HepG2 (cell line): ENCODE results near the gene BAHCC1. TPM values are rescaled to one million over a fixed set of nuclear protein-coding genes. Genes with fewer than 3 reads are reported as not detected.

ENCODE experiments used
- AHR ChIP-seq: IDR thresholded peaks from 2 replicates; pipeline ENCODE4 v1.6.1; 2018; ENCODE audit warnings: missing genetic modification reagents, missing compliant biosample characterization
- BRCA1 ChIP-seq: sonication (generic); formaldehyde crosslinking; IDR thresholded peaks from 2 replicates; pipeline ENCODE4 v1.4.0; 2020; ENCODE audit warnings: missing genetic modification reagents
- ELF1 ChIP-seq: sonication (generic); formaldehyde crosslinking; IDR thresholded peaks from 2 replicates; pipeline ENCODE4 v1.4.0; 2020; ENCODE audit warnings: missing genetic modification reagents
- ETV5 ChIP-seq: IDR thresholded peaks from 2 replicates; pipeline ENCODE4 v1.6.1; 2018; ENCODE audit warnings: missing biosample characterization, missing genetic modification reagents, inconsistent platforms, borderline replicate concordance
- FOXO1 ChIP-seq: sonication (generic); formaldehyde crosslinking; IDR thresholded peaks from 2 replicates; pipeline ENCODE4 v1.4.0; 2020; ENCODE audit warnings: missing genetic modification reagents
- GABPB1 ChIP-seq: IDR thresholded peaks from 2 replicates; pipeline ENCODE4 v1.6.1; 2016; ENCODE audit warnings: mild to moderate bottlenecking, missing genetic modification reagents, moderate library complexity, missing compliant biosample characterization
- GATAD2A ChIP-seq: IDR thresholded peaks from 2 replicates; pipeline ENCODE4 v1.6.1; 2016
- HIVEP1 ChIP-seq: sonication (generic); formaldehyde crosslinking; IDR thresholded peaks from 2 replicates; pipeline ENCODE4 v1.4.0; 2020; ENCODE audit warnings: mild to moderate bottlenecking, missing genetic modification reagents
- HNF4G ChIP-seq, 2 experiments: sonication (generic) in 1 of 2; formaldehyde crosslinking in 1 of 2; IDR thresholded peaks; 2 replicates each; pipeline versions ENCODE4 v1.4.0 to v1.6.1; 2011 to 2020; ENCODE audit warnings: borderline replicate concordance in 2 of 2, low read depth in 2 of 2, mild to moderate bottlenecking in 2 of 2, low read length in 1 of 2, missing genetic modification reagents in 1 of 2, moderate library complexity in 1 of 2
- IRF2 ChIP-seq: IDR thresholded peaks from 2 replicates; pipeline ENCODE4 v1.6.1; 2018; ENCODE audit warnings: missing genetic modification reagents, missing compliant biosample characterization
- KLF16 ChIP-seq, 2 experiments: sonication (generic) in 1 of 2; formaldehyde crosslinking in 1 of 2; IDR thresholded peaks; 2 replicates each; pipeline versions ENCODE4 v1.6.1 to v1.8.0; 2016 to 2023; ENCODE audit warnings: missing genetic modification reagents in 2 of 2, missing compliant biosample characterization in 1 of 2
- NAIF1 ChIP-seq: sonication (generic); formaldehyde crosslinking; IDR thresholded peaks from 2 replicates; pipeline ENCODE4 v1.5.0; 2020; ENCODE audit warnings: mild to moderate bottlenecking, missing genetic modification reagents, borderline replicate concordance
- RAD51 ChIP-seq: fragments of 450-650 bp; IDR thresholded peaks from 2 replicates; pipeline ENCODE4 v1.6.1; 2016; ENCODE audit warnings: borderline replicate concordance
- RXRA ChIP-seq: sonication (generic); formaldehyde crosslinking; IDR thresholded peaks from 2 replicates; pipeline ENCODE4 v1.5.1; 2020; ENCODE audit warnings: missing genetic modification reagents
- ZNF232 ChIP-seq: sonication (generic); formaldehyde crosslinking; IDR thresholded peaks from 2 replicates; pipeline ENCODE4 v1.4.0; 2020; ENCODE audit warnings: missing genetic modification reagents, borderline replicate concordance
- ZNF441 ChIP-seq: sonication (generic); formaldehyde crosslinking; IDR thresholded peaks from 2 replicates; pipeline ENCODE4 v1.7.0; 2021; ENCODE audit warnings: missing genetic modification reagents, borderline replicate concordance
- ZNF607 ChIP-seq: sonication (generic); formaldehyde crosslinking; IDR thresholded peaks from 2 replicates; pipeline ENCODE4 v1.5.1; 2020; ENCODE audit warnings: missing genetic modification reagents, mild to moderate bottlenecking, borderline replicate concordance
- ZNF709 ChIP-seq: sonication (generic); formaldehyde crosslinking; IDR thresholded peaks from 2 replicates; pipeline ENCODE4 v1.5.0; 2020; ENCODE audit warnings: mild to moderate bottlenecking, missing genetic modification reagents
- polyA plus RNA-seq, 8 experiments: library from polyadenylated mRNA; depleted of rRNA in 3 of 8; stranded (reverse) in 7 of 8; unstranded in 1 of 8; fragments of >200 nt; fragmentation: Illumina TruSeq in 4 of 8; extraction: Trizol in 4 of 8; gene quantifications; 2 replicates each; pipeline versions ENCODE4 v1.2.1 to v1.2.3, GENCODE V29; 2011 to 2016; ENCODE audit warnings: low read depth in 4 of 8, missing spikeins in 1 of 8, mixed read lengths in 1 of 8; ENCODE audit not compliant: insufficient read depth in 1 of 8
- total RNA-seq, 5 experiments: library from RNA; depleted of rRNA; stranded (reverse); fragments of >200 nt; fragmentation: Illumina TruSeq; extraction: Trizol; gene quantifications; 2 replicates each; pipeline ENCODE4 v1.2.3, GENCODE V29; 2016; ENCODE audit warnings: low read depth in 1 of 5
- TF ChIP-seq, protein P1 (sequence below): sonication (generic); formaldehyde crosslinking; IDR thresholded peaks from 2 replicates; pipeline ENCODE4; 2020; ENCODE audit warnings: missing genetic modification reagents, mild to moderate bottlenecking, borderline replicate concordance
- TF ChIP-seq, protein P2 (sequence below): sonication (generic); formaldehyde crosslinking; IDR thresholded peaks from 2 replicates; pipeline ENCODE4 v1.5.0; 2020; ENCODE audit warnings: missing genetic modification reagents
- TF ChIP-seq, protein P3 (sequence below): sonication (generic); formaldehyde crosslinking; IDR thresholded peaks from 2 replicates; pipeline ENCODE4 v1.8.0; 2023; ENCODE audit warnings: mild to moderate bottlenecking, missing genetic modification reagents
- TF ChIP-seq, protein P4 (sequence below): sonication (generic); formaldehyde crosslinking; IDR thresholded peaks from 2 replicates; pipeline ENCODE4 v1.4.0; 2020; ENCODE audit warnings: missing genetic modification reagents, borderline replicate concordance

BAHCC1 gene
- total and polyA plus RNA-seq, 2 of the 13 experiments (the other 11 are each of a cell fraction or from before 2014, with no cell fraction given), result 1.4 to 1.7 TPM

DNA sequence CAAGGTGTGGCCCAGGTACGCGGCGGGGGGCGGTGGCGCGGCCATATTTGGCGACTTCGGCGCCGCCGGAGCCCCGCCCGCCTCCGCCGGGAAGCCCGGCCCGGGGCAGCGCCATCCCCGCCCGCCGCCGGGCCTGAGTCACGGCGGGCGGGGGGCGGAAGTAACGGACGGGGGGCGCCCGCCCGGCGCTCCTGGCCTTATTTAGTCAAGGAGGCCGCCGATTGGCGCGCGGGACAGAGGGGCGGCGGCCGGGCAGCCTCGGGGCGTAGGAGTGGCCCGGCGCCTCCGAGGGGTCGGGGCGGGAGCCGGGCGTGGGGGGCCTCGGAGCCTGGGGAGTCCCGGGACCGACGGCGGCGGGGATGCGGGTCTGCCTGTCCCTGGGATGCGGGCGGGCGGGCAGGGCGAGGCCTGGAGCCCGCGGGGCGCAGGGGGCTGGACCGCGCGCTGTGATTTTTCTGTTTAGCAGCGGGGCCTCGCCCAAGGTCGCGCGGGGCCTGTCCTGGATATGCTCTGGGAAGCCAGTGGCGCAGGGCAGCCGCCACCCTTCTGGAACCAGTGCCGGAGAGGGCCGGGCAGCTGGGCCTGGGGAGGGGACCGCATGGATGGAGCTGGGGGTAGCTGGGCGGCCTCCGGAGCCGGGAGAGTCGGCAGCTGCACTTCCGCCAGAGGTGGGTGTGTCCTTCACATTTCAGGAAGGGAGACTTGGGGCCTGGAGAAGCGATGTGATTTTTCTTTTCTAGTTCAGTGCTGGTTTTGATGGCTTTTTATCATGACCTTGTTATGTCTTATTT is 119.7 kb downstream of the BAHCC1 start (continued):
- TF ChIP-seq, protein P1, sequence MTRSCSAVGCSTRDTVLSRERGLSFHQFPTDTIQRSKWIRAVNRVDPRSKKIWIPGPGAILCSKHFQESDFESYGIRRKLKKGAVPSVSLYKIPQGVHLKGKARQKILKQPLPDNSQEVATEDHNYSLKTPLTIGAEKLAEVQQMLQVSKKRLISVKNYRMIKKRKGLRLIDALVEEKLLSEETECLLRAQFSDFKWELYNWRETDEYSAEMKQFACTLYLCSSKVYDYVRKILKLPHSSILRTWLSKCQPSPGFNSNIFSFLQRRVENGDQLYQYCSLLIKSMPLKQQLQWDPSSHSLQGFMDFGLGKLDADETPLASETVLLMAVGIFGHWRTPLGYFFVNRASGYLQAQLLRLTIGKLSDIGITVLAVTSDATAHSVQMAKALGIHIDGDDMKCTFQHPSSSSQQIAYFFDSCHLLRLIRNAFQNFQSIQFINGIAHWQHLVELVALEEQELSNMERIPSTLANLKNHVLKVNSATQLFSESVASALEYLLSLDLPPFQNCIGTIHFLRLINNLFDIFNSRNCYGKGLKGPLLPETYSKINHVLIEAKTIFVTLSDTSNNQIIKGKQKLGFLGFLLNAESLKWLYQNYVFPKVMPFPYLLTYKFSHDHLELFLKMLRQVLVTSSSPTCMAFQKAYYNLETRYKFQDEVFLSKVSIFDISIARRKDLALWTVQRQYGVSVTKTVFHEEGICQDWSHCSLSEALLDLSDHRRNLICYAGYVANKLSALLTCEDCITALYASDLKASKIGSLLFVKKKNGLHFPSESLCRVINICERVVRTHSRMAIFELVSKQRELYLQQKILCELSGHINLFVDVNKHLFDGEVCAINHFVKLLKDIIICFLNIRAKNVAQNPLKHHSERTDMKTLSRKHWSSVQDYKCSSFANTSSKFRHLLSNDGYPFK (CRISPR knock-in tag), result no peak
- TF ChIP-seq, protein P2, sequence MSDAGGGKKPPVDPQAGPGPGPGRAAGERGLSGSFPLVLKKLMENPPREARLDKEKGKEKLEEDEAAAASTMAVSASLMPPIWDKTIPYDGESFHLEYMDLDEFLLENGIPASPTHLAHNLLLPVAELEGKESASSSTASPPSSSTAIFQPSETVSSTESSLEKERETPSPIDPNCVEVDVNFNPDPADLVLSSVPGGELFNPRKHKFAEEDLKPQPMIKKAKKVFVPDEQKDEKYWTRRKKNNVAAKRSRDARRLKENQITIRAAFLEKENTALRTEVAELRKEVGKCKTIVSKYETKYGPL (CRISPR knock-in tag), result no peak
- TF ChIP-seq IRF2 (CRISPR knock-in tag) (0 out of 2 replicates have a peak, but pooled peaks have one; percentile 21), KLF16 (CRISPR knock-in tag; IDR thresholded peaks at IDR 0.05) (peak in 1 of 2 experiments; percentile 70; a peak in 2 of 4 replicates), ZNF441 (CRISPR knock-in tag) (0 out of 2 replicates have a peak, but pooled peaks have one; percentile 34), GABPB1 (CRISPR knock-in tag) (peak; percentile 85), BRCA1 (CRISPR knock-in tag) (0 out of 2 replicates have a peak, but pooled peaks have one; percentile 32), FOXO1 (CRISPR knock-in tag) (no peak), RAD51 (no peak), ZNF232 (CRISPR knock-in tag) (no peak), HIVEP1 (CRISPR knock-in tag) (peak; percentile 83), AHR (0 out of 2 replicates have a peak, but pooled peaks have one; percentile 54), RXRA (no peak), HNF4G (IDR thresholded peaks at IDR 0.05; ENCODE audit: borderline replicate concordance, low read depth, low read length) (no peak), HNF4G (CRISPR knock-in tag; IDR thresholded peaks at IDR 0.05; ENCODE audit: borderline replicate concordance, low read depth) (0 out of 2 replicates have a peak, but pooled peaks have one; percentile 23), ZNF709 (no peak), ETV5 (peak; percentile 68), ZNF607 (CRISPR knock-in tag) (no peak), GATAD2A (0 out of 2 replicates have a peak, but pooled peaks have one; percentile 24), NAIF1 (CRISPR knock-in tag) (no peak), ELF1 (CRISPR knock-in tag) (peak; percentile 67)
- TF ChIP-seq, protein P3, sequence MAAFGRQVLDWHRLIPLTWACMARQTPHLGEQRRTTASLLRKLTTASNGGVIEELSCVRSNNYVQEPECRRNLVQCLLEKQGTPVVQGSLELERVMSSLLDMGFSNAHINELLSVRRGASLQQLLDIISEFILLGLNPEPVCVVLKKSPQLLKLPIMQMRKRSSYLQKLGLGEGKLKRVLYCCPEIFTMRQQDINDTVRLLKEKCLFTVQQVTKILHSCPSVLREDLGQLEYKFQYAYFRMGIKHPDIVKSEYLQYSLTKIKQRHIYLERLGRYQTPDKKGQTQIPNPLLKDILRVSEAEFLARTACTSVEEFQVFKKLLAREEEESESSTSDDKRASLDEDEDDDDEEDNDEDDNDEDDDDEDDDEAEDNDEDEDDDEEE (CRISPR knock-in tag), result 0 out of 2 replicates have a peak, but pooled peaks have one; percentile 47
- TF ChIP-seq, protein P4, sequence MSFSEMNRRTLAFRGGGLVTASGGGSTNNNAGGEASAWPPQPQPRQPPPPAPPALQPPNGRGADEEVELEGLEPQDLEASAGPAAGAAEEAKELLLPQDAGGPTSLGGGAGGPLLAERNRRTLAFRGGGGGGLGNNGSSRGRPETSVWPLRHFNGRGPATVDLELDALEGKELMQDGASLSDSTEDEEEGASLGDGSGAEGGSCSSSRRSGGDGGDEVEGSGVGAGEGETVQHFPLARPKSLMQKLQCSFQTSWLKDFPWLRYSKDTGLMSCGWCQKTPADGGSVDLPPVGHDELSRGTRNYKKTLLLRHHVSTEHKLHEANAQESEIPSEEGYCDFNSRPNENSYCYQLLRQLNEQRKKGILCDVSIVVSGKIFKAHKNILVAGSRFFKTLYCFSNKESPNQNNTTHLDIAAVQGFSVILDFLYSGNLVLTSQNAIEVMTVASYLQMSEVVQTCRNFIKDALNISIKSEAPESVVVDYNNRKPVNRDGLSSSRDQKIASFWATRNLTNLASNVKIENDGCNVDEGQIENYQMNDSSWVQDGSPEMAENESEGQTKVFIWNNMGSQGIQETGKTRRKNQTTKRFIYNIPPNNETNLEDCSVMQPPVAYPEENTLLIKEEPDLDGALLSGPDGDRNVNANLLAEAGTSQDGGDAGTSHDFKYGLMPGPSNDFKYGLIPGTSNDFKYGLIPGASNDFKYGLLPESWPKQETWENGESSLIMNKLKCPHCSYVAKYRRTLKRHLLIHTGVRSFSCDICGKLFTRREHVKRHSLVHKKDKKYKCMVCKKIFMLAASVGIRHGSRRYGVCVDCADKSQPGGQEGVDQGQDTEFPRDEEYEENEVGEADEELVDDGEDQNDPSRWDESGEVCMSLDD (CRISPR knock-in tag), result peak; percentile 67; the same call in 1 of the 2 replicates
